Body of pancreas (tissue), 4 donors: ENCODE data around the gene CAMTA1.

ENCODE experiments used
- CTCF ChIP-seq, 7 experiments: fragments of 450-650 bp in 4 of 7; fragments of 200-600 bp in 3 of 7; sonication (generic) in 3 of 7; IDR thresholded peaks; one replicate each; pipeline ENCODE4 v1.5.1; 2016 to 2019; ENCODE audit warnings: antibody characterized with exemption in 7 of 7
- POLR2A ChIP-seq, 3 donors: fragments of 450-650 bp; IDR thresholded peaks; one replicate each; pipeline ENCODE4 v1.6.1; 2016; ENCODE audit warnings: antibody characterized with exemption in 3 of 3, mild to moderate bottlenecking in 2 of 3

GRCh38 chr1:7712731-7713323 lies 927.6 kb downstream of the CAMTA1 start:
- TF ChIP-seq CTCF (IDR thresholded peaks at IDR 0.05), result no peak
- TF ChIP-seq POLR2A (IDR thresholded peaks at IDR 0.05), result no peak
